SK-N-SH (cell line): ENCODE measurements around the gene TBRG1. TPM values are rescaled to one million over a fixed set of nuclear protein-coding genes. Genes with fewer than 3 reads are reported as not detected.
A peak's percentile ranks its signal among the peaks of the same experiment; 100 is the strongest.

Source experiments
- CTCF ChIA-PET: fragments of 300-600, 350-600 bp; formaldehyde crosslinking; extraction: SDS; loops from one replicate; lab custom pipeline; 2021; lab: Yijun Ruan, JAX
- POLR2A ChIA-PET: fragments of 350-600 bp; sonication (Branson Sonifier 250); formaldehyde crosslinking; extraction: SDS; loops from one replicate; lab custom pipeline; 2020; ENCODE audit warnings: antibody characterized with exemption, inconsistent platforms; lab: Yijun Ruan, JAX
- DNase-seq: peaks from one replicate; pipeline ENCODE4 v3.0.0; 2012
- H2AFZ ChIP-seq: fragments of 200-600 bp; sonication (generic); 2 replicates; pipeline ENCODE4 v1.8.1; 2016; ENCODE audit warnings: antibody characterized with exemption, mild to moderate bottlenecking, low read depth
- H3F3A ChIP-seq: fragments of 200-600 bp; sonication (generic); replicated peaks from 2 replicates; pipeline ENCODE3; 2016; ENCODE audit warnings: antibody characterized with exemption, mild to moderate bottlenecking; ENCODE audit not compliant: insufficient read depth
- H3K27ac ChIP-seq, 2 experiments: fragments of 200-500 bp in 1 of 2; fragments of 200-600 bp in 1 of 2; sonication (Bioruptor generic) in 1 of 2; sonication (generic), shearing (Covaris generic) in 1 of 2; 2 replicates each; pipeline versions ENCODE4 v1.5.1 to v1.6.1; 2014 to 2016; ENCODE audit warnings: low read depth in 2 of 2, inconsistent platforms in 1 of 2, low read length in 1 of 2, mild to moderate bottlenecking in 1 of 2, mixed read lengths in 1 of 2
- H3K27me3 ChIP-seq: fragments of 200-600 bp; sonication (generic), shearing (Covaris generic); 2 replicates; pipeline ENCODE4 v1.6.1; 2016; ENCODE audit warnings: mixed run types; ENCODE audit not compliant: insufficient read depth
- H3K36me3 ChIP-seq, 2 experiments: fragments of 200-500 bp in 1 of 2; fragments of 200-600 bp in 1 of 2; sonication (Bioruptor generic) in 1 of 2; sonication (generic) in 1 of 2; replicated peaks in 1 of 2; 2 replicates each; pipeline versions ENCODE3 to v1.5.1; 2014 to 2016; ENCODE audit warnings: low read length in 1 of 2, mild to moderate bottlenecking in 1 of 2; ENCODE audit not compliant: insufficient read depth in 2 of 2, control insufficient read depth in 1 of 2
- H3K4me1 ChIP-seq, 2 experiments: fragments of 200-500 bp in 1 of 2; fragments of 200-600 bp in 1 of 2; sonication (Bioruptor generic) in 1 of 2; sonication (generic), shearing (Covaris generic) in 1 of 2; 2 replicates each; pipeline versions ENCODE4 v1.5.1 to v1.6.1; 2014 to 2016; ENCODE audit warnings: low read depth in 1 of 2, low read length in 1 of 2, mixed run types in 1 of 2; ENCODE audit not compliant: insufficient read depth in 2 of 2, control insufficient read depth in 1 of 2
- H3K4me2 ChIP-seq: fragments of 200-600 bp; sonication (generic), shearing (Covaris generic); 2 replicates; pipeline ENCODE4 v1.6.1; 2017; ENCODE audit warnings: mixed run types
- H3K4me3 ChIP-seq, 2 experiments: fragments of 200-500 bp in 1 of 2; fragments of 200-600 bp in 1 of 2; sonication (Bioruptor generic) in 1 of 2; sonication (generic), shearing (Covaris generic) in 1 of 2; 2 replicates each; pipeline versions ENCODE4 v1.5.1 to v1.8.1; 2014 to 2016; ENCODE audit warnings: low read depth in 2 of 2, inconsistent platforms in 1 of 2, low read length in 1 of 2, mild to moderate bottlenecking in 1 of 2, mixed read lengths in 1 of 2, moderate library complexity in 1 of 2
- H3K79me2 ChIP-seq: fragments of 200-600 bp; sonication (generic); 2 replicates; pipeline ENCODE4 v1.8.1; 2017; ENCODE audit warnings: mild to moderate bottlenecking; ENCODE audit not compliant: insufficient read depth
- H3K9ac ChIP-seq: fragments of 200-600 bp; sonication (generic); 2 replicates; pipeline ENCODE4 v1.6.1; 2017; ENCODE audit warnings: mixed run types
- H3K9me2 ChIP-seq: fragments of 200-600 bp; sonication (generic); 2 replicates; pipeline ENCODE4 v1.6.1; 2017; ENCODE audit warnings: mixed run types
- H3K9me3 ChIP-seq: fragments of 200-600 bp; sonication (generic); 2 replicates; pipeline ENCODE4 v1.6.1; 2017; ENCODE audit warnings: mixed run types, mild to moderate bottlenecking, moderate library complexity
- H4K20me1 ChIP-seq: fragments of 200-600 bp; sonication (generic); 2 replicates; pipeline ENCODE4 v1.6.1; 2017; ENCODE audit warnings: mild to moderate bottlenecking, mixed run types; ENCODE audit not compliant: insufficient read depth
- CHD2 ChIP-seq: fragments of 150-350 bp; IDR thresholded peaks from 2 replicates; pipeline ENCODE4 v1.6.1; 2018; ENCODE audit warnings: low read length; ENCODE audit not compliant: partially characterized antibody
- EZH2phosphoT487 ChIP-seq: fragments of 200-600 bp; sonication (generic); IDR thresholded peaks from 2 replicates; pipeline ENCODE4 v1.6.1; 2017; ENCODE audit warnings: low read depth, mixed run types, mild to moderate bottlenecking, antibody characterized with exemption, moderate library complexity, borderline replicate concordance
- FOSL2 ChIP-seq: IDR thresholded peaks from 2 replicates; pipeline ENCODE4 v1.4.0; 2012; ENCODE audit warnings: low read depth, mild to moderate bottlenecking, moderate library complexity, borderline replicate concordance
- FOXJ3 ChIP-seq: sonication (generic); formaldehyde crosslinking; IDR thresholded peaks from 2 replicates; pipeline ENCODE4 v1.5.1; 2020; ENCODE audit warnings: mild to moderate bottlenecking, missing genetic modification reagents
- FOXM1 ChIP-seq: IDR thresholded peaks from 2 replicates; pipeline ENCODE4 v1.4.0; 2012; ENCODE audit warnings: low read depth, mild to moderate bottlenecking
- GABPA ChIP-seq: IDR thresholded peaks from 2 replicates; pipeline ENCODE4 v1.4.0; 2012; ENCODE audit warnings: low read depth, mild to moderate bottlenecking
- JUND ChIP-seq: IDR thresholded peaks from 2 replicates; pipeline ENCODE4 v1.4.0; 2012
- PBX3 ChIP-seq: IDR thresholded peaks from 2 replicates; pipeline ENCODE4; 2012
- RFX5 ChIP-seq: IDR thresholded peaks from 2 replicates; pipeline ENCODE4 v1.6.1; 2012; ENCODE audit warnings: mild to moderate bottlenecking, improper control_type of control experiment, low read length
- RXRA ChIP-seq: IDR thresholded peaks from 2 replicates; pipeline ENCODE4 v1.4.0; 2012; ENCODE audit warnings: low read depth, mild to moderate bottlenecking, borderline replicate concordance
- TCF12 ChIP-seq: IDR thresholded peaks from 2 replicates; pipeline ENCODE4 v1.4.0; 2012
- YY1 ChIP-seq: IDR thresholded peaks from 2 replicates; pipeline ENCODE4 v1.4.0; 2012; ENCODE audit warnings: low read depth, mild to moderate bottlenecking
- WGBS: methylation state at CpG from one replicate; pipeline ENCODE4 v1.1.6; 2017; ENCODE audit warnings: low lambda C conversion rate; 5-methylcytosine and 5-hydroxymethylcytosine counted together
- polyA plus RNA-seq, 3 experiments: library from polyadenylated mRNA; depleted of rRNA; stranded (reverse); fragments of >200 nt; gene quantifications; 2 replicates each; pipeline ENCODE4 v1.2.3, GENCODE V29; 2012
- TF ChIP-seq, protein P1 (sequence below): IDR thresholded peaks from 2 replicates; pipeline ENCODE4 v1.4.0; 2012; ENCODE audit warnings: low read depth
- TF ChIP-seq, protein P2 (sequence below): IDR thresholded peaks from 2 replicates; pipeline ENCODE4 v1.4.0; 2012; ENCODE audit warnings: low read depth, borderline replicate concordance
- TF ChIP-seq, protein P3 (sequence below): fragments of 150-350 bp; IDR thresholded peaks from 2 replicates; pipeline ENCODE4 v1.6.1; 2017; ENCODE audit warnings: antibody characterized with exemption, low read length, low read depth, borderline replicate concordance

TBRG1 gene
- polyA plus RNA-seq, 1 of the 3 experiments (the other 2 are of a cell fraction): 22.0 TPM

DNA sequence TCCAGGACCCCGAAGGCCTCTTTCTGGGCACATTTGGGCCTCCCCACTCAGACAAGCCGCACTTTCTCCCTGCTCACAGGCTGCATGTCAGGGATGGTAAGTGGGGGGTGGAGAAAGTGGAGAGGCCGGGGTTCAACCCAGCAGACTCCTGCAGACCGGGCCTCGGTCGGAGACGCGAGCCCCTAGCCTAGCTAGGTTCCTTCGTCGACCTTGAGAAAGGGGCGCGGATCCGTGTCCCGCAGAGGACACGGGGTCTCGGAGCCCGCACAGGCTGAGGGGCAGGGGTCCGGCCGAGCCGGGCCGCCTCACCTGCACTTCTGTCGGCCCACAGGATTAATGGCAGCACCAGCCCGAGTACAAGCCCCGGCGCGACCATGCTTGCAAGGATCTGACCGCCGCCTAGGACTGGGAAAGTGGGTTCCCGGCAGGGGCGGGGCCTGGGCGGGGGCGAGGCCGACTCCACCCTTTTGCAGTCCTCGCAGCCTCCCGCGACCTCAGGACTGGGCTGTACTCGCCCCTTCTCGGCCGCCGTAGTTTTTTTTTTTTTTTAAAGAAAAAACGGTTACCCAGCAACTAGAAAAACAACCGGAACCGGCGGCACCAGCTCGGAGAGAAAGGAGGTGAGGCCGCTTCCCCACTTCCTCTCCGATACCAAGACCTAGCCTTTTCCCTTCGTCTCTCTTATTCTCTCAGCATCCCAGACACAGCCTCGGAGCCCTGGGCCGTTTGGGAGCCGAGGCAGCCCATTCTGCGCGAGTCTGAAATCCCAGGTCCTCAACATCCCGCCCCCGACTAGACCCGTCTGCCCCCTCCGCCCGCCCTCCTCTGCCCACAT, 50.9 kb downstream of the TBRG1 start, which contains the start of the genes SIAE and SPA17 (continued):
- TF ChIP-seq, protein P1, sequence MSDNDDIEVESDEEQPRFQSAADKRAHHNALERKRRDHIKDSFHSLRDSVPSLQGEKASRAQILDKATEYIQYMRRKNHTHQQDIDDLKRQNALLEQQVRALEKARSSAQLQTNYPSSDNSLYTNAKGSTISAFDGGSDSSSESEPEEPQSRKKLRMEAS: peak; percentile 74
- TF ChIP-seq GABPA: peak; percentile 64
- TF ChIP-seq, protein P2, sequence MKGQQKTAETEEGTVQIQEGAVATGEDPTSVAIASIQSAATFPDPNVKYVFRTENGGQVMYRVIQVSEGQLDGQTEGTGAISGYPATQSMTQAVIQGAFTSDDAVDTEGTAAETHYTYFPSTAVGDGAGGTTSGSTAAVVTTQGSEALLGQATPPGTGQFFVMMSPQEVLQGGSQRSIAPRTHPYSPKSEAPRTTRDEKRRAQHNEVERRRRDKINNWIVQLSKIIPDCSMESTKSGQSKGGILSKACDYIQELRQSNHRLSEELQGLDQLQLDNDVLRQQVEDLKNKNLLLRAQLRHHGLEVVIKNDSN: no peak
- TF ChIP-seq RFX5: no peak
- peak; percentile 96 for TF ChIP-seq CHD2
- TF ChIP-seq, protein P3, sequence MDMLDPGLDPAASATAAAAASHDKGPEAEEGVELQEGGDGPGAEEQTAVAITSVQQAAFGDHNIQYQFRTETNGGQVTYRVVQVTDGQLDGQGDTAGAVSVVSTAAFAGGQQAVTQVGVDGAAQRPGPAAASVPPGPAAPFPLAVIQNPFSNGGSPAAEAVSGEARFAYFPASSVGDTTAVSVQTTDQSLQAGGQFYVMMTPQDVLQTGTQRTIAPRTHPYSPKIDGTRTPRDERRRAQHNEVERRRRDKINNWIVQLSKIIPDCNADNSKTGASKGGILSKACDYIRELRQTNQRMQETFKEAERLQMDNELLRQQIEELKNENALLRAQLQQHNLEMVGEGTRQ: no peak
- TF ChIP-seq EZH2phosphoT487: no peak
- no peak; the same call in 1 of the 2 replicates for TF ChIP-seq RXRA
- no peak for TF ChIP-seq FOXM1
- 0 out of 2 replicates have a peak, but pooled peaks have one; percentile 63 for TF ChIP-seq YY1
- TF ChIP-seq, all 33 proteins: peak for 13

- peak overlapping the region; percentile 81 for H3K4me2 ChIP-seq
- peak overlapping the region; percentile 96; the same call in 1 of the 2 replicates for H2AFZ ChIP-seq
- peak overlapping the region; percentile 87 to 89 for H3K4me3 ChIP-seq
- POLR2A ChIA-PET: interaction anchor here (0.5 to 1.4 kb wide), 2 partner anchors 19 to 192 kb away, joined by 3 to 4 read pairs; no protein-coding TSS in a partner anchor
- H3K9me2 ChIP-seq: no peaks in the 10 kb centered on the region
- H3K79me2 ChIP-seq: no peaks in the 10 kb centered on the region
- WGBS: 4% methylated on average over 18 of the region's 18 CpGs
- peak overlapping the region; percentile 87 to 88 for H3K27ac ChIP-seq
- TF ChIP-seq TCF12 (no peak), JUND (no peak), FOXJ3 (CRISPR knock-in tag) (no peak), PBX3 (no peak), FOSL2 (no peak), YY1 (no peak)
- TF ChIP-seq, protein P1: no peak
- H3K4me1 ChIP-seq: peaks cover 0 to 11% of the 10 kb centered on the region in 2 experiments; a peak in 1 of 4 replicates
- DNase-seq: no peak
- H3K9ac ChIP-seq: peak overlapping the region; percentile 89
- no peaks in the 10 kb centered on the region for H3K27me3 ChIP-seq
- CTCF ChIA-PET: interaction anchor here (0.8 to 6.5 kb wide), 7 partner anchors 30 to 192 kb away, joined by 3 to 70 read pairs (median 6); partner anchors contain the start of gene ROBO3
- H4K20me1 ChIP-seq: no peaks in the 10 kb centered on the region
- H3K9me3 ChIP-seq: no peaks in the 10 kb centered on the region
- H3F3A ChIP-seq: peaks cover 4% of the 10 kb centered on the region
- peaks cover 0 to 4% of the 10 kb centered on the region in 2 experiments for H3K36me3 ChIP-seq
Observed at GRCh38 chr11:124674168-124674517, 51.5 kb downstream of the TBRG1 start.
